K562 (cell line): ENCODE results near the gene YPEL1. TPM values are rescaled to one million over a fixed set of nuclear protein-coding genes. Genes with fewer than 3 reads are reported as not detected.

Source experiments
- BRCA1 ChIP-seq, 2 experiments: fragments of 450-650 bp in 1 of 2; sonication (generic) in 1 of 2; formaldehyde crosslinking in 1 of 2; IDR thresholded peaks; 2 replicates each; pipeline versions ENCODE4 v1.5.0 to v1.6.1; 2017 to 2020; ENCODE audit warnings: mild to moderate bottlenecking in 1 of 2, missing genetic modification reagents in 1 of 2
- GTF2E2 ChIP-seq: fragments of 200-800 bp; sonication (Bioruptor generic); IDR thresholded peaks from 2 replicates; pipeline ENCODE4 v1.6.1; 2016; ENCODE audit warnings: missing genetic modification characterization, missing compliant biosample characterization
- JUND ChIP-seq, 2 experiments: IDR thresholded peaks; 2 replicates in 1 of 2; 3 replicates in 1 of 2; pipeline ENCODE4 v1.6.1; 2011; ENCODE audit warnings: borderline replicate concordance in 2 of 2, low read depth in 2 of 2, low read length in 2 of 2, improper control_type of control experiment in 1 of 2, missing biosample characterization in 1 of 2, missing genetic modification characterization in 1 of 2, missing genetic modification reagents in 1 of 2
- KLF6 ChIP-seq: fragments of 250-450 bp; sonication (Bioruptor Pico); IDR thresholded peaks from 2 replicates; pipeline ENCODE4 v1.4.0; 2020; ENCODE audit warnings: mild to moderate bottlenecking, moderate library complexity, borderline replicate concordance
- L3MBTL2 ChIP-seq: fragments of 450-650 bp; IDR thresholded peaks from 2 replicates; pipeline ENCODE4 v1.6.1; 2016; ENCODE audit warnings: mild to moderate bottlenecking, moderate library complexity
- MAFG ChIP-seq: fragments of 450-650 bp; conservative IDR thresholded peaks from 2 replicates; pipeline ENCODE4 v1.6.1; 2016; ENCODE audit warnings: missing genetic modification characterization, missing compliant biosample characterization
- MYC ChIP-seq, 2 experiments: fragments of 250-450 bp in 1 of 2; sonication (Bioruptor Pico) in 1 of 2; IDR thresholded peaks; 2 replicates each; pipeline versions ENCODE4 v1.5.1 to v1.6.1; 2012 to 2021; ENCODE audit warnings: low read depth in 2 of 2, borderline replicate concordance in 1 of 2, improper control_type of control experiment in 1 of 2, low read length in 1 of 2, mild to moderate bottlenecking in 1 of 2, moderate library complexity in 1 of 2
- NR3C1 ChIP-seq: sonication (generic); formaldehyde crosslinking; IDR thresholded peaks from 2 replicates; pipeline ENCODE4 v1.8.1; 2022; ENCODE audit warnings: missing genetic modification reagents
- POU5F1 ChIP-seq: fragments of 150-350 bp; IDR thresholded peaks from 2 replicates; pipeline ENCODE4 v1.6.1; 2014; ENCODE audit warnings: borderline replicate concordance, low read length, low read depth, mild to moderate bottlenecking; ENCODE audit not compliant: partially characterized antibody
- SMAD1 ChIP-seq: fragments of 150-350 bp; IDR thresholded peaks from 2 replicates; pipeline ENCODE4 v1.6.1; 2014; ENCODE audit warnings: low read length, low read depth; ENCODE audit not compliant: partially characterized antibody
- polyA plus RNA-seq, 8 experiments: library from polyadenylated mRNA; depleted of rRNA in 4 of 8; stranded (reverse) in 5 of 8; unstranded in 3 of 8; fragments of >200 nt; fragmentation: Nextera tagmentation in 2 of 8; fragmentation: Illumina TruSeq in 1 of 8; extraction: Ambion mirVana in 2 of 8; extraction: Trizol in 1 of 8; gene quantifications; 2 replicates each; pipeline versions ENCODE4 v1.2.1 to v1.2.3, GENCODE V29; 2011 to 2014; ENCODE audit warnings: inconsistent platforms in 1 of 8, missing spikeins in 1 of 8
- total RNA-seq, 7 experiments: library from RNA; depleted of rRNA in 6 of 7; stranded (reverse); fragments of >200 nt in 6 of 7; fragmentation: Illumina TruSeq in 2 of 7; extraction: Trizol in 2 of 7; gene quantifications; 2 replicates each; pipeline versions ENCODE4 v1.2.1 to v1.2.3, GENCODE V29; 2011 to 2021; ENCODE audit warnings: low replicate concordance in 1 of 7
- TF ChIP-seq, protein P1 (sequence below), 3 experiments: fragments of 200-800 bp in 1 of 3; fragments of 250-450 bp in 1 of 3; fragments of 450-650 bp in 1 of 3; sonication (Bioruptor Pico) in 1 of 3; sonication (Bioruptor generic) in 1 of 3; formaldehyde crosslinking in 1 of 3; IDR thresholded peaks; 2 replicates each; pipeline versions ENCODE4 v1.6.1 to v1.8.0; 2016 to 2022; ENCODE audit warnings: mild to moderate bottlenecking in 2 of 3, missing genetic modification characterization in 2 of 3, missing compliant biosample characterization in 1 of 3, moderate library complexity in 1 of 3
- TF ChIP-seq, protein P2 (sequence below): fragments of 250-450 bp; sonication (Bioruptor Pico); IDR thresholded peaks from 2 replicates; pipeline ENCODE4 v1.8.0; 2022; ENCODE audit warnings: inconsistent platforms, mild to moderate bottlenecking, moderate library complexity, borderline replicate concordance
- TF ChIP-seq, protein P3 (sequence below): fragments of 450-650 bp; formaldehyde crosslinking; conservative IDR thresholded peaks from 2 replicates; pipeline ENCODE4 v1.4.0; 2022; ENCODE audit warnings: mild to moderate bottlenecking, missing genetic modification characterization
- TF ChIP-seq, protein P4 (sequence below): fragments of 450-650 bp; IDR thresholded peaks from one replicate; pipeline ENCODE4 v1.6.1; 2018; ENCODE audit warnings: mild to moderate bottlenecking, moderate library complexity; ENCODE audit not compliant: partially characterized antibody
- TF ChIP-seq, protein P5 (sequence below): sonication (generic); formaldehyde crosslinking; IDR thresholded peaks from 2 replicates; pipeline ENCODE4 v1.8.0; 2022; ENCODE audit warnings: mild to moderate bottlenecking, missing genetic modification reagents

Gene YPEL1
- total and polyA plus RNA-seq, 9 of the 15 experiments (the other 6 are each of a cell fraction or from before 2014, with no cell fraction given) = 0.07 to 2.2 (median 0.46) TPM

DNA sequence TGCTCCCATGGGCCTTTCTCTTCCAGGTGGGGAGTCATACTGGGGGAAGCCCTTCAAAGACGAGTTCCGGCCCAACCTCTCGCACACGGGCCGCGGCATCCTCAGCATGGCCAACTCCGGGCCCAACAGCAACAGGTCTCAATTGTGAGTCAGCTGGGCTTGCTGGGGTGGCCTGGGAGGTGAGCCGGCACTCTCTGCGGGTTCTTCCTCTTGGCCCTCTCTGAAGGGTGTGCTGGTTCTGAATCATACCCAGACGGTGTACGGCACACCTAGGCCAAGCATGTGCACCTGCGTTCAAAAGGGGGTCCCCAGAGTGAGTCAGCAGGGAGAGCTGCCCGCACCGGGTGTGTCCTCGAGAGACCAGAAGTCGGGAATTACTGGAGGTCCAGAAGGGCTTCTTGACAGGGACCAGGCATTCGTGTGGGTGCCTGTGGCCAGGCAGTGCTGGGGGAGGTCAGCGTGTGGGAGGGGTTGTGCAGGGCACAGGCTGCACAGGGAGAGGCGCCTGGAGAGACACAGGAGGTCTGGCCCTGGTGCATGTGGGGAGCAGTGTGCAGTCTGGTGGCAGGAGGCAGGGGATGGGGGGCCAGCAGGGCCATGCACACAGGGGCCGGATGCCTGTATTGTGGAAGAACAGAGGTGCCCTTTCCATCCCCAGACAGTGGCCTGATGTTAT lies 46.8 kb downstream of the YPEL1 start (continued):
- TF ChIP-seq NR3C1 (CRISPR knock-in tag) (no peak; the same call in 1 of the 2 replicates), BRCA1 (IDR thresholded peaks at IDR 0.05) (no peak), BRCA1 (CRISPR knock-in tag; IDR thresholded peaks at IDR 0.05) (0 out of 2 replicates have a peak, but pooled peaks have one; percentile 40), KLF6 (CRISPR knock-in tag) (no peak), SMAD1 (no peak), L3MBTL2 (no peak), JUND (IDR thresholded peaks at IDR 0.05; ENCODE audit: borderline replicate concordance, low read depth, low read length) (no peak), JUND (tag; IDR thresholded peaks at IDR 0.05; ENCODE audit: borderline replicate concordance, low read depth, low read length) (no peak), POU5F1 (no peak), MAFG (tag) (no peak), MYC (IDR thresholded peaks at IDR 0.05; ENCODE audit: low read depth, low read length) (no peak), MYC (CRISPR knock-in tag; IDR thresholded peaks at IDR 0.05; ENCODE audit: borderline replicate concordance, low read depth) (0 out of 2 replicates have a peak, but pooled peaks have one; percentile 49), GTF2E2 (no peak)
- TF ChIP-seq, protein P1, sequence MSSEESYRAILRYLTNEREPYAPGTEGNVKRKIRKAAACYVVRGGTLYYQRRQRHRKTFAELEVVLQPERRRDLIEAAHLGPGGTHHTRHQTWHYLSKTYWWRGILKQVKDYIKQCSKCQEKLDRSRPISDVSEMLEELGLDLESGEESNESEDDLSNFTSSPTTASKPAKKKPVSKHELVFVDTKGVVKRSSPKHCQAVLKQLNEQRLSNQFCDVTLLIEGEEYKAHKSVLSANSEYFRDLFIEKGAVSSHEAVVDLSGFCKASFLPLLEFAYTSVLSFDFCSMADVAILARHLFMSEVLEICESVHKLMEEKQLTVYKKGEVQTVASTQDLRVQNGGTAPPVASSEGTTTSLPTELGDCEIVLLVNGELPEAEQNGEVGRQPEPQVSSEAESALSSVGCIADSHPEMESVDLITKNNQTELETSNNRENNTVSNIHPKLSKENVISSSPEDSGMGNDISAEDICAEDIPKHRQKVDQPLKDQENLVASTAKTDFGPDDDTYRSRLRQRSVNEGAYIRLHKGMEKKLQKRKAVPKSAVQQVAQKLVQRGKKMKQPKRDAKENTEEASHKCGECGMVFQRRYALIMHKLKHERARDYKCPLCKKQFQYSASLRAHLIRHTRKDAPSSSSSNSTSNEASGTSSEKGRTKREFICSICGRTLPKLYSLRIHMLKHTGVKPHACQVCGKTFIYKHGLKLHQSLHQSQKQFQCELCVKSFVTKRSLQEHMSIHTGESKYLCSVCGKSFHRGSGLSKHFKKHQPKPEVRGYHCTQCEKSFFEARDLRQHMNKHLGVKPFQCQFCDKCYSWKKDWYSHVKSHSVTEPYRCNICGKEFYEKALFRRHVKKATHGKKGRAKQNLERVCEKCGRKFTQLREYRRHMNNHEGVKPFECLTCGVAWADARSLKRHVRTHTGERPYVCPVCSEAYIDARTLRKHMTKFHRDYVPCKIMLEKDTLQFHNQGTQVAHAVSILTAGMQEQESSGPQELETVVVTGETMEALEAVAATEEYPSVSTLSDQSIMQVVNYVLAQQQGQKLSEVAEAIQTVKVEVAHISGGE (CRISPR knock-in tag; IDR thresholded peaks at IDR 0.05) = no peak
- TF ChIP-seq, protein P2, sequence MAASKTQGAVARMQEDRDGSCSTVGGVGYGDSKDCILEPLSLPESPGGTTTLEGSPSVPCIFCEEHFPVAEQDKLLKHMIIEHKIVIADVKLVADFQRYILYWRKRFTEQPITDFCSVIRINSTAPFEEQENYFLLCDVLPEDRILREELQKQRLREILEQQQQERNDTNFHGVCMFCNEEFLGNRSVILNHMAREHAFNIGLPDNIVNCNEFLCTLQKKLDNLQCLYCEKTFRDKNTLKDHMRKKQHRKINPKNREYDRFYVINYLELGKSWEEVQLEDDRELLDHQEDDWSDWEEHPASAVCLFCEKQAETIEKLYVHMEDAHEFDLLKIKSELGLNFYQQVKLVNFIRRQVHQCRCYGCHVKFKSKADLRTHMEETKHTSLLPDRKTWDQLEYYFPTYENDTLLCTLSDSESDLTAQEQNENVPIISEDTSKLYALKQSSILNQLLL = peak; percentile 60; the same call in 1 of the 2 replicates
- TF ChIP-seq, protein P3, sequence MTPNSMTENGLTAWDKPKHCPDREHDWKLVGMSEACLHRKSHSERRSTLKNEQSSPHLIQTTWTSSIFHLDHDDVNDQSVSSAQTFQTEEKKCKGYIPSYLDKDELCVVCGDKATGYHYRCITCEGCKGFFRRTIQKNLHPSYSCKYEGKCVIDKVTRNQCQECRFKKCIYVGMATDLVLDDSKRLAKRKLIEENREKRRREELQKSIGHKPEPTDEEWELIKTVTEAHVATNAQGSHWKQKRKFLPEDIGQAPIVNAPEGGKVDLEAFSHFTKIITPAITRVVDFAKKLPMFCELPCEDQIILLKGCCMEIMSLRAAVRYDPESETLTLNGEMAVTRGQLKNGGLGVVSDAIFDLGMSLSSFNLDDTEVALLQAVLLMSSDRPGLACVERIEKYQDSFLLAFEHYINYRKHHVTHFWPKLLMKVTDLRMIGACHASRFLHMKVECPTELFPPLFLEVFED (CRISPR knock-in tag) = peak; percentile 89; the same call in 1 of the 2 replicates
- TF ChIP-seq, protein P4, sequence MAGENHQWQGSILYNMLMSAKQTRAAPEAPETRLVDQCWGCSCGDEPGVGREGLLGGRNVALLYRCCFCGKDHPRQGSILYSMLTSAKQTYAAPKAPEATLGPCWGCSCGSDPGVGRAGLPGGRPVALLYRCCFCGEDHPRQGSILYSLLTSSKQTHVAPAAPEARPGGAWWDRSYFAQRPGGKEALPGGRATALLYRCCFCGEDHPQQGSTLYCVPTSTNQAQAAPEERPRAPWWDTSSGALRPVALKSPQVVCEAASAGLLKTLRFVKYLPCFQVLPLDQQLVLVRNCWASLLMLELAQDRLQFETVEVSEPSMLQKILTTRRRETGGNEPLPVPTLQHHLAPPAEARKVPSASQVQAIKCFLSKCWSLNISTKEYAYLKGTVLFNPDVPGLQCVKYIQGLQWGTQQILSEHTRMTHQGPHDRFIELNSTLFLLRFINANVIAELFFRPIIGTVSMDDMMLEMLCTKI = no peak
- TF ChIP-seq, protein P5, sequence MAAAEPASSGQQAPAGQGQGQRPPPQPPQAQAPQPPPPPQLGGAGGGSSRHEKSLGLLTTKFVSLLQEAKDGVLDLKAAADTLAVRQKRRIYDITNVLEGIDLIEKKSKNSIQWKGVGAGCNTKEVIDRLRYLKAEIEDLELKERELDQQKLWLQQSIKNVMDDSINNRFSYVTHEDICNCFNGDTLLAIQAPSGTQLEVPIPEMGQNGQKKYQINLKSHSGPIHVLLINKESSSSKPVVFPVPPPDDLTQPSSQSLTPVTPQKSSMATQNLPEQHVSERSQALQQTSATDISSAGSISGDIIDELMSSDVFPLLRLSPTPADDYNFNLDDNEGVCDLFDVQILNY (CRISPR knock-in tag) = no peak
